RWPE1 (cell line): ENCODE data around the gene IST1.

ENCODE experiments used
- CTCF ChIA-PET: fragments of 350-600 bp; sonication (Branson Sonifier 250); formaldehyde crosslinking; extraction: SDS; loops from one replicate; lab custom pipeline; 2021; lab: Yijun Ruan, JAX
- POLR2A ChIA-PET: fragments of 400-600 bp; formaldehyde crosslinking; extraction: SDS; loops from one replicate; lab custom pipeline; 2020; ENCODE audit warnings: antibody characterized with exemption; ENCODE audit not compliant: low non-redundant PET; lab: Yijun Ruan, JAX
- DNase-seq: peaks from one replicate; pipeline ENCODE4 v3.0.0; 2012; ENCODE audit warnings: low spot score
- H3K27ac ChIP-seq: fragments of 450-650 bp; 2 replicates; pipeline ENCODE4 v1.5.1; 2017
- TF ChIP-seq, protein P1 (sequence below): fragments of 450-650 bp; conservative IDR thresholded peaks from 2 replicates; pipeline ENCODE4 v1.5.1; 2017; ENCODE audit warnings: low read depth, mild to moderate bottlenecking

IST1 gene

DNA sequence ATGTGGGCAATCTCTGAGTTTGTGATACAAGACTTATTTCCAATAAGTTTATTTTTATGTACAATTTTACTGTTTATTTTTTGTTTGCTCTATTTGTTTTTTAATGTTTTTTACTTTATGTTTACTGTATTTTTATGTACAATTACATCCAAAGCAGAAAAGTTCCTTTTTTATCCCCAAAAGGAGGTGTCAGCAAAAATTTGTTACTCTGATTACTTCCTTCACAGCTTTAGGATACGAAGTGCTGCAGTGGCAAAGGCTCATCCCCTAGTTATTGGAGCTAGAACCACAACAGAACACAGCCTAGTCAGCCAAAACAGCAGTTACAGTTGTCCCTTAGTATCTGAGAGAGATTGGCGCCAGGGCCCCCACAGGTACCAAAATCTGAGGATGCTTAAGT is 35.7 kb downstream of the IST1 start:
- CTCF ChIA-PET: interaction anchor here (0.6 kb wide), 2 partner anchors 115 to 1617 kb away, joined by 3 to 4 read pairs; no protein-coding TSS in a partner anchor

DNA sequence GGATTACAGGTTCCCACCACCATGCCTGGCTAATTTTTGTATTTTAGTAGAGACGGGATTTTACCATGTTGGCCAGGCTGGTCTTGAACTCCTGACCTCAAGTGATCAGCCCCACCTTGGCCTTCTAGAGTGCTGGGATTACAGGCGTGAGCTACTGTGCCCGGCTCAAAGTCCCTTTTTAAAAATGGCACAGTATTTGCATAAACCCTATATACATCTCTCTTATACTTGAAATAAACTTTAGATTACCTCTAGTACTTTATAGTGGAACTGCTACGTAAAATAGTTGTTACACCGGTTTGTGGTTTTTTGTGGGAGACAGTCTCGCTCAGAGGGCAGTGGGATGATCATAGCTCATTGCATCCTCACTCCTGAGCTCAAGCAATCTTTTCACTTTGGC is 36.3 kb downstream of the IST1 start:
- POLR2A ChIA-PET: no interaction called here
- H3K27ac ChIP-seq: no peak overlapping the region
- CTCF ChIA-PET: interaction anchor here (0.6 kb wide), 1 partner anchor 1617 kb away, joined by 3 read pairs; no protein-coding TSS in a partner anchor
- TF ChIP-seq, protein P1, sequence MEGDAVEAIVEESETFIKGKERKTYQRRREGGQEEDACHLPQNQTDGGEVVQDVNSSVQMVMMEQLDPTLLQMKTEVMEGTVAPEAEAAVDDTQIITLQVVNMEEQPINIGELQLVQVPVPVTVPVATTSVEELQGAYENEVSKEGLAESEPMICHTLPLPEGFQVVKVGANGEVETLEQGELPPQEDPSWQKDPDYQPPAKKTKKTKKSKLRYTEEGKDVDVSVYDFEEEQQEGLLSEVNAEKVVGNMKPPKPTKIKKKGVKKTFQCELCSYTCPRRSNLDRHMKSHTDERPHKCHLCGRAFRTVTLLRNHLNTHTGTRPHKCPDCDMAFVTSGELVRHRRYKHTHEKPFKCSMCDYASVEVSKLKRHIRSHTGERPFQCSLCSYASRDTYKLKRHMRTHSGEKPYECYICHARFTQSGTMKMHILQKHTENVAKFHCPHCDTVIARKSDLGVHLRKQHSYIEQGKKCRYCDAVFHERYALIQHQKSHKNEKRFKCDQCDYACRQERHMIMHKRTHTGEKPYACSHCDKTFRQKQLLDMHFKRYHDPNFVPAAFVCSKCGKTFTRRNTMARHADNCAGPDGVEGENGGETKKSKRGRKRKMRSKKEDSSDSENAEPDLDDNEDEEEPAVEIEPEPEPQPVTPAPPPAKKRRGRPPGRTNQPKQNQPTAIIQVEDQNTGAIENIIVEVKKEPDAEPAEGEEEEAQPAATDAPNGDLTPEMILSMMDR: no peak
- DNase-seq: no peak

More for the DNA sequence above, 35.7 kb downstream of the IST1 start:
- H3K27ac ChIP-seq: no peak overlapping the region
- DNase-seq: no peak
- POLR2A ChIA-PET: no interaction called here
- TF ChIP-seq, protein P1: no peak

GRCh38 chr16:71933017-71933416 is 37.7 kb downstream of the IST1 start:
- CTCF ChIA-PET: no interaction called here
- POLR2A ChIA-PET: no interaction called here

GRCh38 chr16:71933913-71934695 is 38.8 kb downstream of the IST1 start:
- DNase-seq: no peak

More at GRCh38 chr16:71933017-71933416, 37.7 kb downstream of the IST1 start:
- H3K27ac ChIP-seq: no peak overlapping the region
- TF ChIP-seq, protein P1: no peak
- DNase-seq: no peak

GRCh38 chr16:71937868-71938510 is 42.7 kb downstream of the IST1 start:
- H3K27ac ChIP-seq: no peak overlapping the region
- no peak for DNase-seq
- ChIA-PET POLR2A (no interaction called here), CTCF (no interaction called here)
- TF ChIP-seq, protein P1: no peak

More at GRCh38 chr16:71933913-71934695, 38.8 kb downstream of the IST1 start:
- peak overlapping the region; percentile 18; the same call in 1 of the 2 replicates for H3K27ac ChIP-seq
- CTCF ChIA-PET: no interaction called here
- TF ChIP-seq, protein P1: no peak
- POLR2A ChIA-PET: no interaction called here

DNA sequence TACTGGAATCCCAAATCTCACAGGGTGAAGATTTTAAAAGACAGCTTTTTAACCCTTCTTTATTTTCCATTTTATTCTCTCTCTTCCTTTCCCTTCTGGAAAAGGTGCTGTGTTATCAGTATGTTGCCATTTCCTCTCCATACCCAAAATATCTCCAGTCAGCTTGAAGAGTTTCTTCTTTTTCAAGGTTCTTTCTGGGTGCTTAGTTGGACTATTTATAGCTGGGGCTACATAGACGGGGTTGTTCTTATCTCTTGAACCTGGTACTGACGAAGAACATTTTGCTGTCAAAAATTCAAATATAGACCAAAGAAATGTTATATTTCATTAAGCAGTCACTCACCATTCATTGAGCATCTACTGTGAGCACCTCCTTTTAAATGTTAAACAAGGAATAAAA is 48.6 kb downstream of the IST1 start:
- CTCF ChIA-PET: no interaction called here
- no peak overlapping the region for H3K27ac ChIP-seq
- DNase-seq: no peak
- TF ChIP-seq, protein P1: no peak
- POLR2A ChIA-PET: no interaction called here
